Stimulated activated CD4-positive, alpha-beta T cell treated with anti-CD3 and anti-CD28 coated beads, Interleukin-1b, Interleukin-23, amount 100 ng/mL, for 24 hours (primary cell): ENCODE measurements around the gene ARHGEF5.
"Not testable (repeated sequence)": the region's sequence is repeated elsewhere in the genome, so short reads cannot be mapped to it uniquely, and the experiment has no call there.

Experiments used
- DNase-seq, 4 experiments: peaks; one replicate each; pipeline ENCODE4 v3.0.0-alpha.2; 2020; ENCODE audit warnings: low read depth in 4 of 4, low spot score in 1 of 4

The ARHGEF5 gene

DNA sequence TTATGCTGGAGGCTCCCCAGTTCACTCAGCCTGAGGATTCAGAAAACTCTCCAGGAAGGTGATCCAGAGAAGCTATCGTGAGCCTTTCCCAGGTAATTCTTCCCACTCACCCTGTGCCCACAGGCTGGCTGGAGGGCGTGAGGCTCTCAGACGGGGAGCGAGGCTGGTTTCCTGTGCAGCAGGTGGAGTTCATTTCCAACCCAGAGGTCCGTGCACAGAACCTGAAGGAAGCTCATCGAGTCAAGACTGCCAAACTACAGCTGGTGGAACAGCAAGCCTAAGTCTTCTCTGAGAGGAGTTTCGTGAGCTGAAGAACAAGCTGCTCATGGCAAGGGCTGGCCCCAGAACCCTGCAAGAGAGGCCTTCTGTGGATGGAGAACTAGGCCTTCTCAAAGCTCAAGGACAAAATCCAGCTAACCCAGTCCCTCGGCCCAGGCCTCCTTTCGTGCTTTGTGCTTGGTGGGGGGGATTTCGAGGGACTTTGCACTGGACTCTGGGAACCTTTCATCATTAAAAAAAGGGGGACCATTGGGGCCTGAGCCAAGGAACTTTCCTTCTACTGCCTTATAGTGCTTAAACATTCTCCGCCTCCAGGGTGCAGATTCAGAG lies 24.7 kb downstream of the ARHGEF5 start:
- DNase-seq = no peak

DNA sequence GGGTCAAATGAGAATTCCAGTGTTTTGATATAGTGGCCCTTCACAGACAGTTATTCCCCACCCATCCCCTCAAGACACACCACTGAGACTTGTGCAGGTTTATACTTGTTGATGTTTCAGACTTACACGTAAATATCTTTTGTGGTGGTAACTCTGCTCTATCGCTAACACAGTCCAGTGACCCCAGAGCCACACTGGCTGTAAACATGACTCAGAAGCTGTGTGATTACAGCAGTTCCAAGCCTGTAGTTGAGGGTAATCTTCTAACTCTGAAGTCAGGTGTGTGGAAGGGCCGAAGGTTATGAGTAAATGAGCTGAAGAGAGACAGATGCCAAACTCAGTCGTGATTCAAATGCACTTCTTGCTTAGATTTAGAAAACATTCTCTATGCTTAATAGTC lies 28.9 kb downstream of the ARHGEF5 start:
- no peak for DNase-seq

DNA sequence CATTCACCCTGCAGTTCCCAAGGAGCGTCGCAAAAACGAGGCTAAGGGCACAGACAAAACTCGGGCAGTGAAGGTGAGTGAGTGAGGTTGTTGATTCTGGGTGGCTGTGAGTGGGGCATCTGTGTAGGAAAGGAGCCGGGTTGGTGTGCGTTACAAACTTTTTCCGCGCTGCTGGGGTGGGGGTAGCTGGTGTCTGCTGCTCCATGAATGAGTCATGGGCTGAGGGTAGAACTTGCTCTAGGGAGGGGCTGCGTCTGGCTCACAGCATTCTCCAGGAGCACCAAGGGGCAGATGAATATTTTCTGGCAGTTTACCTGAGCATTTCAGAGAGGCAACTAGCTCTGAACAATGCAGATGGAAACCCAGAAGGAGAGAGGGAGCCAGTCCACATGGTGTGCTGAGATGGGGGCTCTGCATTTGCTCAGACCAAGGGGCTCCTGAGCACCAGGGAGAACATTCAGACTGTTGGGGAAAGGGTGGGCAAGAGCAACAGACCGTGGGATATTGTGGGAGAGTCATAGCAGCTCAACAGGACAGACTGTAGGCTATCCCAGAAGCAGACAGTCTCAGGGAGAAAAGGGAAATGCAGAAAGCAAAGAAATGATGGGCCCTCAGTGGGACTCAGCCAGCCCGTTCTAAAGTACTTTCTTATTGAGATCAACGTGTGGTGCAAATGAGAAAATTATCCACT lies 29.5 kb downstream of the ARHGEF5 start:
- peak in 2 of 4 experiments; percentile 23 to 50 for DNase-seq

DNA sequence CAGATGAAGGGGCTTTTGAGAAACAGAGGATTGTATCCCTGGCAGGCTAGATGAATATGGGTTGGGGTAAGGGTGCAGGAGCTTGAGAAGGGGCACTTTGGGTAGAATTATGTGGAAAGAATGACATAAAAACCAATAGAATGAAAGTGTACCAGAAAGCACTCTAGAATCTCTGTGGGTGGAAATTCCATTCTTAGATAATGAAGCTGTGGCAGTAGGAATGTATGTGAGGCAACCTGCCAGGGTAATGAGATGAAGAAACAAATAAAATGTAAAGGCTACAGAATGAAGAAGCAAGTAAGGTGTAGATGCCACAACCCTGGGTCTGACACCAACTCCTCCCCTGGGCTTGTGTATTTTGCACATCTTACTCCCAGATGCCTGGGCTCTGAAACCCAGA lies 31.5 kb downstream of the ARHGEF5 start:
- no peak for DNase-seq

DNA sequence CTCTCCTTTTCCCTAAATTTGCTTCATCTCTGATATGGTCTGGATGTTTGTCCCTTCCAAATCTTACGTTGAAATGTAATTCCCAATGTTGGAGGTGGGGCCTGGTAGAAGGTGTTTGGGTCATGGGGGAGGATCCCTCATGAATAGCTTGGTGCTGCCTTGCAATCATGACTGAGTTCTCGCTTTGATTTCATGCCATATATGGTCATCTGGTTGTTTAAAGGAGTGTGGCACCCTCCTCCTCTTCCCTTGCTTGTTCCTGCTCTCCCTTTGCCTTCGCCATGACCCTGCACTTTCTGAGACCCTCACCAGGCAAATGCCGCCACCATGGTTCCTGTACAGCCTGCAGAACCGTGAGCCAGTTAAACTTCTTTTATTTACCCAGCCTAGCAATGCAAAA lies 33.7 kb downstream of the ARHGEF5 start:
- no peak for DNase-seq

DNA sequence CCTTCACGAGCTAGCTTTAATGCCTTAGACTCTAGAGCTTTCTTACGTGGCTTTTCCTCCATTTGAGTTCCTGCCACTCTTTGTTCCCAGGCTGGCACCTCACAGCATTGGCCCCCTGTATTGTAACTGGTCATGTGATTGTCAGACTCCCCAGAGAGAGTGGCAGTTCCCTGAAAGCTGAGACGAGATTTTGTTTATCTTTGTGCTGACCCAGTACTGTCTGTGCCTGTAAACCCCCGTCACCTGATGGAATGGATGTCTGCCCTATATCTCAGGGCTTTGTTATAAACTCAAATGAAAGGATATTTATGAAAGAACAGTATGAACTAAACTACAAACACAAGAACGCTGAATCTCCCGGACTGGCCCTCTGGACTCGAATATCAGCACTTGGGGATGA lies 35.3 kb downstream of the ARHGEF5 start:
- no peak for DNase-seq

DNA sequence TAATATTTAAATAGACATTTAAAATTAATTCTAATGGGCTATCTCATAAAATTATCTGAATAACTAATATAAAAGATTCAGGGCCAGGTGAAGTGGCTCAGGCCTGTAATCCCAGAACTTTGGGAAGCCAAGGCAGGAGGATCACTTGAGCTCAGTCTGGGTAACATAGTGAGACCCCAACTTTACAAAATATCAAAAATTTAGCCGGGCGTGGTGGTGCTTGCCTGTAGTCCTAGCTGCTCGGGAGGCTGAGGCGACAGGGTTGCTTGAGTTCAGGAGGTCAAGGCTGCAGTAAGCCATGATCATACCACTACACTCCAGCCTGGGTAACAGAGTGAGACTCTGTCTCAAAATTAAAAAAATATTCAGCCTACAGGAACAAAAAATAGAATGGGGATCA lies 35.8 kb downstream of the ARHGEF5 start:
- DNase-seq = no peak

DNA sequence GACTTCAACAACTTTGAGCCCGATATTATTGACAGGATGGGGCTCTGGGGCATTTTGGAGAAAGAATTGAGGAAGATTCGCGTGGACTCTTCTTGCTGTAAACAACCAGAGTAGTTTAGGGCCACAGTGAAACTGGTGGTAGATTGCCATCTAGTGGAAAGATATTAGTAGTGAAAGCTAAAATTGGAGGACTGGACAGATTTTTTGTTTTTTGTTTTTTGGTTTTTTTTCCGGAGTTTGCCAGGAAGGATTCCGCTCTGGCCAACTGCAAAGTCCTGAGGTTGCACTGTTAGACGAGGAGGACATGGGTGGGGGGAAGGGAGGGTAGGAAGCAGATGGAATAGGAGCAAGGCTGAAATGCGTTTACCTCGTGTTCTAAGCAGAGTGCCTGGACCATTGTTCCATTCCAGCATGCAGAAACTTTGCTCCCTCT lies 36.6 kb downstream of the ARHGEF5 start:
- DNase-seq = no peak

DNA sequence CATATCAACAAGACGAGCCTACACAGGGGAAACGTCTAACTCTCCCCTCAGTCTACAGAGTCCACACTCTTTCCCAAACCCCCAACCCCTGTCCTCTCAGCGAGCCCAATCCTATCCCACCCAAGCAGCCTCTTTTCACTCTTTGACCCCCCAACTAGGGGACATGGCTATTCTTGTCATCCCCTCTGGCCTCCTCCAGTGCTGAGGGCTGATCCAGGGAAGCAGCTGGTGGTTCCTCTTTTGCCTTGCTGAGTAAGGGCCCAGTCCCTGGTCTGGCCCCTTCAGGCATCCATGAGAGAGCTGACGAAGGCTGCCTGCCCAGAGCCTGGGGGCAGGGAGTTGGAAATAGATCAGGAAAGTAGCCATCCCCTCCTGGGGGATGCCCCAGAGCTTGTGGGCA lies 41.9 kb downstream of the ARHGEF5 start:
- DNase-seq = no peak

DNA sequence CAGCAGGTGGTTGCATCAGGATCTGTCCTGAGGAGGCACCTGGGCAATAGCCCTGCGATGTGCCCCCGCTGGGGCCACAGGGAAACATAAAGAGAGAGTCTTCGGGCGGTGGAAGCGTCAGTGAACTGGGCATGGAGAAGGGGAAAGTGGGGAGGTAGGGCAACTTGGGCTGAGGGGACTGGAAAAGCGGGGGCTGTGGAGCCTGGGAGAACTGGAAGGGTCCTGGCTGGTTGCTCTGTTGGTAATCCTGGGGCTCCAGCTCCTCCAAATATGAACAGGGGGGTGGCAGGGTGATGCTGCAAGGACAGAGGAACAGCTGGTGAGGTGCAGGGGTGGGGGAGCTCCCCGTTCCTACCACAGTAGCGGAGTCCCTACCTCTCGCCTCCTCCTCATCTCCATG lies 43.1 kb downstream of the ARHGEF5 start:
- no peak for DNase-seq

DNA sequence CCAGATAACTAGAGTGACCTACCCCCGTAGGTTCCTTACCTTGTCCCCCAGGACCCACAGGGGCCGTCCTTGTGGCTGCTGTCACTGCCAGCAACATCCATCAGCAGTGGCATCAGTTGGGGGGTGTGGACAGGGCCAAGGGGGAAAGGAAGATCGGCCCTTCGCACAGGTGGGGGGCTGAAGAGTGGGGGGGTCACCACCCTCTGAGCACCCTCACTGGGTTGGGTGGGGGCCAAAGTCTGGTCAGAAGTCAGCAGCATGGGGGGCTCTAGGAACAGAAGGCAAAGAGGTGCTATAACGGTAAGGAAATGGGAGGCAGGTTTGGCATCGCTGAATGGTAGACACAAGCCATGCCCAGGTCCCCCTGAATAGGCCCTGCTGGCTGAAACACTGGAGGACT lies 43.7 kb downstream of the ARHGEF5 start:
- no peak for DNase-seq

DNA sequence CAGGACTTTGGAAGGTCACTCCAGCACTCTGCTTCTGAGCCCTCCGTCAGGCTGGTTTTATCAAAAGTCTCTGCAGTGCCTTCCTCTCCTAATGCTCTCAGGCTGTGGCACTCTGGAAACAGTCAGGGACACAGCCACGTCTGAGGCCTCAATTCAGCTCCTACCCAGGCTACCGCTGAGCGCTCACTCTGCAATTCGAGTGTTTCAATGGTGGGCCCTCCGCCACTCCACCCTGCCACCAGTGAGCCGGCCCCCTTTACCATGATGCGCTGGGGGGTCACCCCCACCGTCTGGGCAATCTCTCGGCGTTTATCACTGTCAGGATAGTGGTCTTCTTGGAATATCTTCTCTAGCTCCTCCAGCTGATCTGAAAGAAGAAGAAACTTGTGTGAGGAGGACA lies 44.7 kb downstream of the ARHGEF5 start:
- no peak for DNase-seq

DNA sequence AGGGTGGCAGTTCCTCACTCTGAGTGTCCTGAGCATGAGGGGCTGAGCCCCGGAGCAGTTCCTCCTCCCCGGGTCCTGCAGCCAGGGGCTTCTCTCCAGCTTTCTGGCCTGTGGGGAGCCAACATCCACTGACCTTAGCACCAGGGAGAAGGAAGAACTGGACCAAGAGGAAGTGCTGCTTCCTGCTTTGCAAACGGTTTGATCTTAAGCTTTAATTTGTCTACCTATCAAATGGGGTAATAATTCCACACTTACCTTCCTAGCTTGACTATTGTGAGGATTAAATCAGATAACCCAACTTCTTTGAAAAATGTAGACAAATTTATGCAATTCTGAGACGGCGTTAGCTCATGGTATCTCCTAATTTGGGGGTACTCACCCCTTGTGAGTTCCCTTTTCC lies 46.3 kb downstream of the ARHGEF5 start:
- DNase-seq = no peak

DNA sequence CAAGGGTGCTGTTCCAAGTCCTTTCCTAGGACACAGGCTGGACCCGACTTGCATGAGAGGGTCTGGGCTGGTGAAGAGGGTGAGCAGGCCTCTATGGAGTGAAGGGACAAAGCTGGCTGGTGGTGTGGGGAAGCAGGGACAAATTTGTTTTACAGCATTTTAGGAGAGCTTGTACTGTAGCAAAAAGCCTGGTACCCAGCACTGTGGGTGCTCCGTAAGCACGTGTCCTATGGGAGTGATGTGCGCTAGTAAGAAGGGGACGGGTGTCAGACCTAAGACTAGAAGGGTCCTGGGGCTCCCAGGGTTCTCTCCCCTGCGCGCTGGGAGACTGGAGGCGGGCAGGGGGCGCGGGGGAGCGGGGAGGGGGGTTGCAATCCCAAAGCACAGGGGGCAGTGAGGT lies 47.9 kb downstream of the ARHGEF5 start:
- DNase-seq = no peak

DNA sequence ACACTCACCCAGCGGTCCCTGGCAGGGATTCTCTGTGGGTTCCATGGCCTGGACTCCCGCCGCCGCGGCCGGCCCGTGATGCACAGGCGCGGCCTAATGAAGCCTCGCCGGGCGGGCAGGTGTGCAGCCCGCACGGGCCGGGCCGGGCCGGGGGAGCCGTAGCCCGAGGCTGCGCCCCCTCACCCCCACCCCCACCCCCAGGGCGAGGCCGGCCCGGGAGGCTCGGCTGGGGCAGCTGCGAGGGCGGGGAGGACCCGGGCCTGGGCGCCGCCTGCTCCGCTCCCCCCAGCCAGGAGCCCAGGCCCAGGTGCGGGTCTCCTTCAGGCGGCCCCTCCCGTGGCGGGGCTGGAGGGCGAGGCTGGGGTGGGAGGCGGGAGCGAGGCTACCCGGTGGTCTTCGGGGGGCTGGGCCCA lies 48.5 kb downstream of the ARHGEF5 start, which contains the start of gene NOBOX:
TSS of gene NOBOX (minus strand) at position 45 of the 413 bp plus-strand sequence.
- no peak for DNase-seq

DNA sequence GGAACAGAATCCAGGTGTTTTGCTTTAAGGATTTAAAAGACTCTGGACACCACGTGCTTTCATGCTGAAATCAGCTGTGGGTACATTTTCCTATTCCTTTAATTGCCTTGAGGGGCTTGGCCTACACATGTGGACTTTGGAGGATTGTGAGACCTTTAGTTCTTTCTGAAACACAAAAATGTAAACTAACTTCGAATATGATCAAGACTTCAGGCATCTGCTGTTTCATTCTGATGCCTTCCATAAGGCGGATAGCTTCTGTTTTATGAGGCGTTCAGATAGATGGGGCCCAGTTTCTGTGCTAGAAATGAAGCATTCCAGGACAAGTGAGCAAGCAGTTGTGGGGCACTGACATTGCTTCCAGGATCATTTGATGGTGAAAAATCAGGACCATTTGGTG lies 49.7 kb downstream of the ARHGEF5 start:
- DNase-seq = no peak

DNA sequence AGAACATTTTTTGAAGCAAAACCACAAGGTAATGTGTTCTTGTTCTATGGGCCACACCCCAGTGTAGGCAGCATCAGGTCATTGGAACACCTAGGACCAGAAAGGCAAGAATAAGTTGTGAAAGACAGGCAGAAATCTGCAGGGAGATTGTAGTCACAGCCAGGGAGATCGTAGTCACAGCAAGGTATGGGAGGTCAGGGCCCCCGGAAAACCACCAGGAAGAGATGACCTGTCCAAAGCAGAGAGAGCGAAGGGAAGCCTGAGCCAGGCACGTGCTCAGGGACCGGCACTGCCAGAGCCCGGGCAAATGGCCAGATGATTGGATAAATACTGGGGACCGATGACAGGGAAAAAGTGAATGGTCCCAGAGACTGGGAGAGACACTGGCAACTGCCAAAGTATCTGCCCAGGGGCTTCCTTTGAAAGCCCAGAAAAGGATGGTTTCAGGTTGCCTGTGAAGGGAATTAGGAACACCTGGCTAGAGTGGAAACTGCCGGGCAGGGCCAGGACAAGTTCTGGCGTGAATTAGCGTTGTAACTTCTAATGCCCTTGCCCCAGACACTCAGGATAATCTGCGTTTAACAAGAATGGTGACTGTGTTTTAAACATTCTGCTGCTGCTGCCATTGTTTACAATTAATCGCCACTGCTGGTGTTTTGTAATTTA lies 52.2 kb downstream of the ARHGEF5 start:
- no peak for DNase-seq

DNA sequence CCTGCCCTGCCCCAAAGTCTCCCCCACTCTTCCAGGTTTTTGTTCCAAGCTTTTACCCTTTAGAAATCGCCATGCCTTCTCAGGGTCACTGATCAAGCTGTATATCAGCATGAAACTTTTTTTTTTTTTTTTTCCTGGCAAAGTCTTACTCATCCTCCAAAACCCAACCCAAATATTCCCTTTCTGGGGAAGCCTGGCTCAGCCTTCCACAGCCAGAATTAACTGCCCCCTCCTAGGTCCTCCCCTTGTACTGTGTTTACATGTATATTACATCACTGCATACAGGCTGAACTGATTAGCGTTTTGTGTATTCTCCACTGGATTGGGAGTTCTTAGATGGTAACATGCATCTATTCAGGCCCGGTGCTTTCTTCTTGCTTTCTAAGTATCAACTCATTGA lies 52.9 kb downstream of the ARHGEF5 start:
- no peak for DNase-seq

DNA sequence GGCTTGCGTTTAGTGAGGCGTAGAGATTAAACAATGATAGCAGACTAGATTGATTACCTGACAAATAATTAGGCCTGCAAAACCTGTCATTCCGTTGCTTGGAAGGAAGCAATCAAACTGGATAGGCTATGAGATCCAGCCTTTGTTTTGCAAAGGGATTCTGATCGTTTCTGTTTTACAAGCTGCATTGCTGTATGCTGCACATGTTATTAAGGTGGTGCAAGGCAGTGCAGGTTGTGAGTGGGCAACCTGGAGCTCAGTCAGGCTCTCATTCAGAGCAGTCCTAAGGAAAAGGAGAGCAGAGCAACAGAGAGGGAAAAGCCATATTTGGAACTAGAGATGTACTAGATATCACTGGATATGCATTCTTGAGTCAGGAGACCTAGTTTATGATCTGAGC lies 55.2 kb downstream of the ARHGEF5 start:
- DNase-seq = no peak

DNA sequence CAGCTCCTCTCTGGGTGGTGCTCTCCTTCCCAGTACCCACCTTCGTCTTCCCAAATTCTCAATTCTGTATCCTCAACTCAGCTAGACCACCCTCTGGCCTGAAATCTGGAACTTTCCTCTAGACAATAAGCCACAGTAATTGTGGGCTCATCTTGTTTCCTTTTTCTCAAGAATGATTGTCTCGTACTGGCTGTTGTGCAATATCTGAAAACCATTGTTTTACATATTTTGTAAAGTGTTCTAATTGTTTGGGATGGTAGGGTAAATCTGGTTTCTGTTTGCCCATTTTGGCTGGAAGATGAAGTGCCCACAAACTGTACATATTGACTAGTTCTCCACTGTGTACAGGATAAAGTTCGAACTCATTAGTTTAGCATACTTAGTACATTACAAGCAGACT lies 59.6 kb downstream of the ARHGEF5 start:
- no peak for DNase-seq

DNA sequence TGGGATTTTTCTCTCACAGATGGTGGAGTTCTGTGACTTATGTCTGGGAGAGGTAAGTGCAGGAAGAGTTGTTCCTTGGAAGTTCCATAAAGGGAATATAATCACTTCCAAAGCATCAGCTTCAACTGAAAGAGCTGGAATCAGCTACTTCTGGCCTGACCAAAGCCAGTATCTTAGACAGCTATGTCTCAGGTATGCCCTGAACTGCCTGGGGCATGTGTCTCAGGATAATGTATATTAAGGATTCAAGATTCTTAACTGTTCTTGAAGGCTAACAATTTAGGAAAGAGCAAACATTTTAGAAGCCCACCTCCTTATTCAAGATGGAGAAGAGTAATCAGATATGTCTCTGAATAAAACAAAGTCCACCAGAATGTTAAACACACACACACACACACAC lies 60.7 kb downstream of the ARHGEF5 start:
- DNase-seq = no peak

DNA sequence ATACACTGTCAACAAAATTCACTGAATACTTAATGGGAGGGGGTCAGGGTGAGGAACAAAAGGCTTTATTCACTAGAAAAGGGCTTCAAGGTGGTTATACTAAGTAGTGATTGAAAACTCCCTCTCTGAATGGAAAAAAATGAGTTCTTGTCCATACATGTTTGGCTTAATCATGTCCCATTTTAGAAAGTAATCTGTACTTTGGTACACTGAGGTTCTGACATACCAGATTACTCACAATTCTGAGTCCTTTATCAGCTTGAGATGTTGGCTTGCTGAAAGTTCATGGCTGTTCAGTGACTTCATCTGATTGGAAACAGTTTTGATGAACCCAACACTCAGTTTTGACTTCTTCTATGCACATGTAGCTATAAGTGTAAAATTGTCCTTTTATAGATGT lies 61.1 kb downstream of the ARHGEF5 start:
- DNase-seq = no peak

DNA sequence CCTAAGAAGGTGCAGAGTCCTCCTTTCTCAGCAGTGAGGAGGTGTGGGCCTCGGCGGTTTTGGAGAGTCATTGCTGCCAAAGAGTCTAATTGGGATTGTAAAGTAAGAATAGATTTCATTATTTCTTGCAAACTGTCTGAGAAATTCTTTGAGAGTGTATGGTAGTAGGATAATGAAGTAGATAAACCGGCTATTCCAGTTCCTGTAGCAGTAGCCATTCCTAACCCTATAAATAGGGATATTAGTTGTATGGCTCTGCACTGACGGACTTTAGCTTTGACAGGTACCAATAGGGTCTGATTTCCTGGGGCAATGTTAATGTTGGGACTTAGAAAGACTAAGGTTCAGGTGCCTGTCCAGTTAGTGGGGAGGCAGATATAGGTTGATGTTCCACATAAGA lies 63.7 kb downstream of the ARHGEF5 start:
- DNase-seq = not testable (repeated sequence)
